ENCODE measurements around the gene OPRPN.

The OPRPN gene

DNA sequence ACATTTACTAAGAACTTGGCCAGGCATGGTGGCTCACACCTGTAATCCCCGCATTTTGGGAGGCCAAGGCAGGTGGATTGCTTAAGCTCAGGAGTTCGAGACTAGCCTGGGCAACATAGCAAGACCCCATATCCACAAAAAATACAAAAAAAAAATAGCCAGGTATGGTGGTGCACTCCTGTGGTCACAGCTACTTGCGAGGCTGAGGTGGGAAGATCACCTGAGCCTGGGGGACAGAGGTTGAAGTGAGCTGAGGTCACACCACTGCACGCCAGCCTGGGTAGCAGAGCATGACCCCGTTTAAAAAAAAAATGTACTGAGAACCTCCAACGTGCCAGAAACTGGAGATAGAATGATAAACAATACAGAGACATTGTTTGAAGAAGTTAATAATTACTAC, 8.0 kb downstream of the OPRPN start:
- FAIRE-seq, result no peak
- DNase-seq (ENCODE audit: insufficient read length, low spot score), result no peak
- TF ChIP-seq POLR2A (IDR thresholded peaks at IDR 0.05; ENCODE audit: low read depth, low read length), result no peak

GRCh38 chr4:70425306-70425705, 27.6 kb downstream of the OPRPN start:
- DNase-seq (ENCODE audit: insufficient read length, low spot score) (no peak), FAIRE-seq (no peak)
- TF ChIP-seq POLR2A (IDR thresholded peaks at IDR 0.05; ENCODE audit: low read depth, low read length), result no peak

- no peak for TF ChIP-seq POLR2A (IDR thresholded peaks at IDR 0.05; ENCODE audit: low read depth, low read length)
- no peak for FAIRE-seq
- no peak for DNase-seq (ENCODE audit: insufficient read length, low spot score)
These were observed 29.0 kb downstream of the OPRPN start for GRCh38 chr4:70426789-70427188.

GRCh38 chr4:70437197-70437596, 39.5 kb downstream of the OPRPN start:
- no peak for TF ChIP-seq POLR2A (IDR thresholded peaks at IDR 0.05; ENCODE audit: low read depth, low read length)
- DNase-seq (ENCODE audit: insufficient read length, low spot score), result no peak
- no peak for FAIRE-seq

DNA sequence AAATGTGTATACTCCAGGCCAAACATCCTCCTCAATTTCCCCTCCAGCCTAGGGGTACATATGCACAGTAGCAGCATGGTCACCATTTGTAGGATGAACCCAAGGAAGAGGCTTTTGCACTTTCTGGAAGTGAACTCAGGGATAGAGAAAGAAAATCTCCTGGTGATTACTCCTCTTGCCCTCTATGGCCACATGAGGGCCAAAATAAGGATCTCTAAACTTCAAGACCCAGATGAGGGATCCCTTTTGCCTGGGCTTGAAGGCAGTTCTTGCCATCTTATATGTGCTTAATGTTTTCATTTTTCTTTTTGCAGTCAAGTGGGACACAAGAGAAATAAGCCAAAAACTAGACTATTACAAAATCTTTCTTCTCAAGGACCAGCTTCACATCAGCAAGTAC, 44.7 kb downstream of the OPRPN start:
- FAIRE-seq (no peak), DNase-seq (ENCODE audit: insufficient read length, low spot score) (no peak)
- TF ChIP-seq POLR2A (IDR thresholded peaks at IDR 0.05; ENCODE audit: low read depth, low read length), result no peak

GRCh38 chr4:70443329-70443728, 45.6 kb downstream of the OPRPN start:
- no peak for FAIRE-seq
- no peak for TF ChIP-seq POLR2A (IDR thresholded peaks at IDR 0.05; ENCODE audit: low read depth, low read length)
- DNase-seq (ENCODE audit: insufficient read length, low spot score), result no peak

GRCh38 chr4:70449220-70449619, 51.5 kb downstream of the OPRPN start:
- TF ChIP-seq POLR2A (IDR thresholded peaks at IDR 0.05; ENCODE audit: low read depth, low read length), result no peak
- DNase-seq (ENCODE audit: insufficient read length, low spot score) (no peak), FAIRE-seq (no peak)

DNA sequence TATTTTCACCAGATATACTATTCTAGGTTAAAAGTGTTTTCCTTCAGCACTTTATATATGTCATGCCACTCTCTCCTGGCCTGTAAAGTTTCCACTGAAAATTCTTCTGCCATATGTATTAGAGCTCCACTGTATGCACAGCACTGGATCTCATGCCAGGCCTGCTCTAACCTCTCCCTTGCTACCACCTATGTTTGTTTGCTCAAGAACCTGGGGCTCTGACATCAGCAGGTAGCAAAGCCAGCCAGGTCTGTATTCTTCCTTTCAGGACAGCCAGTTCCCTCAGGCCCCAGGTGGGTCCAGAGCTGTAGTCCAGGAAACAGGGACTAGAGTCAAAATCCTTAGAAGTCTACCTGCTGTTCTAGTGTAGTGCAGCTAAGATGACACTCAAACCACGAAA, 55.2 kb downstream of the OPRPN start:
- FAIRE-seq (no peak), DNase-seq (ENCODE audit: insufficient read length, low spot score) (no peak)
- no peak for TF ChIP-seq POLR2A (IDR thresholded peaks at IDR 0.05; ENCODE audit: low read depth, low read length)

Data from H54 (cell line).